ENCODE results near the gene ISG15. TPM values are rescaled to one million over a fixed set of nuclear protein-coding genes. Genes with fewer than 3 reads are reported as not detected.
A peak's percentile ranks its signal among the peaks of the same experiment; 100 is the strongest.

ISG15 gene
- total RNA-seq, 4 donors from 2014 or later, result 17.0 to 91.6 (median 40.1) TPM

DNA sequence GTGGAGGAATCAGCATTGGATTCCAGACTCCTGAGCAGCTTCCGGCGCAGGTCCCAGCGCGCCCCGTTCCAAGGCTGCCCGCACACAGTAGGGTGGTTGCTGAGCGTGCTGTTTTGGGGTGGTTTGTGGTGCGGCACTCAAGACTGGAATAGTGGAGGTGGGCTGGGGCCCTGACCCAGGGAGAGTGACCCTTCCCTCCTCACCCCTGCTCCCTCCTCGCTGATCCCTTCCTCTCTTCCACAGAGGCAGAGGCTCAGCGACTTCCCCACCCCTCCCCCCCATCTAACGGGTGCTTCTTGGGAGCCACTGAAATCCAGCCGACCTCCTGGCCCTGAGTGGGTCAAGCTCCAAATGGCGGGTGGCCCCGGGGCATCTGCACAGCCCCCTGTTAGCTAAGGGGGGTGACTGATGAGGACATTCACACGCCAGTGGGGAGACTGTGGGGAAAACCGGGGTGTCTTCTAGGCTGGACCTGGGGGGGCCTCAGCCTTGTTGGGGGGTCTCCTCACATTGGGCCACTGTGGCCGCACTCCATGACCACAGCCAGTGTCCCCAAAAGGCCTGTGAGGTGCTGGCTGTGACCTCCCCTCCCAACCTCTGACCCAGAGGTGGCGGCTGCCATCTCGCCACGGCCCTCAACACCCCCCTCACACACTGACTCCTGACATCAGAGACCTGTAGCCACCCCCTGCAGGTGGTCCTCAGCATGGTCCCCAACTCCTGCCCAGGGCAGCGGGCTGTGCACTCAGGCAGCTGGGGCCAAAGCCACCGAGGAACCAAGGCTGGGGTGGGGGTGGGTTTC lies 9.5 kb upstream of the ISG15 start:
- Histone ChIP-seq H3K27ac (no peak overlapping the region), H3K36me3 (no peaks in the 10 kb centered on the region), H3K4me3 (no peak overlapping the region), H3K9me3 (no peaks in the 10 kb centered on the region), H3K27me3 (peaks cover 0 to 15% of the 10 kb centered on the region in 2 donors), H3K4me1 (peaks cover 3 to 61% (median 28%) of the 10 kb centered on the region in 4 donors)
- TF ChIP-seq, protein P1, sequence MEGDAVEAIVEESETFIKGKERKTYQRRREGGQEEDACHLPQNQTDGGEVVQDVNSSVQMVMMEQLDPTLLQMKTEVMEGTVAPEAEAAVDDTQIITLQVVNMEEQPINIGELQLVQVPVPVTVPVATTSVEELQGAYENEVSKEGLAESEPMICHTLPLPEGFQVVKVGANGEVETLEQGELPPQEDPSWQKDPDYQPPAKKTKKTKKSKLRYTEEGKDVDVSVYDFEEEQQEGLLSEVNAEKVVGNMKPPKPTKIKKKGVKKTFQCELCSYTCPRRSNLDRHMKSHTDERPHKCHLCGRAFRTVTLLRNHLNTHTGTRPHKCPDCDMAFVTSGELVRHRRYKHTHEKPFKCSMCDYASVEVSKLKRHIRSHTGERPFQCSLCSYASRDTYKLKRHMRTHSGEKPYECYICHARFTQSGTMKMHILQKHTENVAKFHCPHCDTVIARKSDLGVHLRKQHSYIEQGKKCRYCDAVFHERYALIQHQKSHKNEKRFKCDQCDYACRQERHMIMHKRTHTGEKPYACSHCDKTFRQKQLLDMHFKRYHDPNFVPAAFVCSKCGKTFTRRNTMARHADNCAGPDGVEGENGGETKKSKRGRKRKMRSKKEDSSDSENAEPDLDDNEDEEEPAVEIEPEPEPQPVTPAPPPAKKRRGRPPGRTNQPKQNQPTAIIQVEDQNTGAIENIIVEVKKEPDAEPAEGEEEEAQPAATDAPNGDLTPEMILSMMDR (IDR thresholded peaks at IDR 0.05), result no peak
- peak in 1 of 3 donors; percentile 45 for DNase-seq

DNA sequence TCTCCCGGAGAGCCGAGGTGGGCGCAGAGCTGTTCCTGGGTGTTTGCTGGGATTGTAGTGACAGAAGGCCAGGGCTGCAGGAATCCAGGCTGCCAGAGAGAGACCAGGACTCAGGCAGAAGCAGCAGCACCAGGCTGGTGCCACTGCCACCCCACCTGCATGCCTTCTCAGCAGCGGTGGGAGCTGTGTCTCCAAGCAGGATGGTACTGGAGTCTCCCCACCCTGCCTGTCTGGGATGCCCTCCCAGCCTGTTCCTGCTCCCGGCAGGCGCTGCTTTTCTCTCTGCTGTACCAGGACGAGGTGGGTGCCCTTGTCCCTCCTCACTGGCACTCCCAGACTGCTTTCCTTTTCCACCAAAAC lies 8.9 kb upstream of the ISG15 start:
- no peak for TF ChIP-seq POLR2A (IDR thresholded peaks at IDR 0.05)
- TF ChIP-seq, protein P1 (IDR thresholded peaks at IDR 0.05), result no peak
- Histone ChIP-seq H3K27me3 (peaks cover 0 to 9% of the 10 kb centered on the region in 2 donors), H3K9me3 (no peaks in the 10 kb centered on the region), H3K4me3 (peak overlapping the region in 1 of 4 donors; percentile 48), H3K36me3 (no peaks in the 10 kb centered on the region), H3K4me1 (peaks cover 3 to 56% (median 23%) of the 10 kb centered on the region in 4 donors), H3K27ac (no peak overlapping the region)
- peak in 1 of 3 donors; percentile 46 for DNase-seq

DNA sequence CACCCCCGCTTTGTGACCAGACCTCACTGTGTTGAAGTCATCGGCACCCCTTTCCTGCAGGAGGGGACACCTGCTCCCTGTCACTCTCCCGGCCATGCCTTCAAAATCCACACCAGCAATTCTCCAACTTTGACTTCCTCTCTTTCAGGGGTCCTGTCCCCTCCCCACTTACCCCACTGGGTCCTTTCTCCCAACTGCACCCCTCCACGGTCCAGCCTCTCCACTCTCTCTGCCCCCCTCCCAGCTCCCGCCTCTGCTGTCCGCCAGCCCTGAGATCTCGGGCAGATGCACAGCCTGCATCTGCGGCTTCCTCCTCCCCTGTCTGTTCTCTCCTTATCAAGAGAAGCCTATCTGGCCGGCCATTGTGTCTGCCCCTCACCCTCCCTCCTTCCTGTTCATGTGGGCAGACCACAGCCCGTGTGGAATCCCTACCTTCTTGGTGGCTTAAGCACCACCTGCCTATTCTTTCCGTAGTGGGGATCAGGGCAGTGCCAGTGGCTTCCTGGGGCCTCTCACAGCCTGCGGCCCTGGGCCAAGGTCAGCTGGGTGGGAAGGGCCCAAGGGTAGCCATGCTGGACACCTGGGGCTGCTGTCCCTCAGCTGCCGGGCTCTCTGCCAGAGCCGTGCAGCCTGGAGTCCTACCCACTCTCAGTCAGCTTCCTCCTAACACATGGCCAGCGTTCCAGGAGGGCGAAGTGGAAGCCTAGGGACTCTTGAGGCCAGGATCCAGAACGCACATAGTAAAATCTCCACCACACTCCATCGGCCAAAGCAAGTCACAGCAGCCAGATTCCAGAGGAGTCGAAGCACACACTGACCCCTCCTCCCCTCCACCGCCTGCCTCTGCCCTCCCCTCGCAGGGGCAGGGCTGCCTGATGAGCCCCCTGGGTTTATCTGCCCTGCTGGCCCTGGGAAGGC lies 8.3 kb upstream of the ISG15 start:
- H3K27me3 ChIP-seq, result peaks cover 0 to 2% of the 10 kb centered on the region in 2 donors
- H3K4me3 ChIP-seq, result peak overlapping the region in 2 of 4 donors; percentile 48 to 51
- H3K4me1 ChIP-seq, result peaks cover 3 to 51% (median 18%) of the 10 kb centered on the region in 4 donors
- no peaks in the 10 kb centered on the region for H3K9me3 ChIP-seq
- TF ChIP-seq POLR2A (IDR thresholded peaks at IDR 0.05), result peak in 1 of 2 donors; percentile 7
- TF ChIP-seq, protein P1 (IDR thresholded peaks at IDR 0.05), result no peak
- peak in 1 of 3 donors; percentile 68 for DNase-seq
- H3K27ac ChIP-seq, result peak overlapping the region in 3 of 4 donors; percentile 63 to 96 (median 88)
- H3K36me3 ChIP-seq, result no peaks in the 10 kb centered on the region

DNA sequence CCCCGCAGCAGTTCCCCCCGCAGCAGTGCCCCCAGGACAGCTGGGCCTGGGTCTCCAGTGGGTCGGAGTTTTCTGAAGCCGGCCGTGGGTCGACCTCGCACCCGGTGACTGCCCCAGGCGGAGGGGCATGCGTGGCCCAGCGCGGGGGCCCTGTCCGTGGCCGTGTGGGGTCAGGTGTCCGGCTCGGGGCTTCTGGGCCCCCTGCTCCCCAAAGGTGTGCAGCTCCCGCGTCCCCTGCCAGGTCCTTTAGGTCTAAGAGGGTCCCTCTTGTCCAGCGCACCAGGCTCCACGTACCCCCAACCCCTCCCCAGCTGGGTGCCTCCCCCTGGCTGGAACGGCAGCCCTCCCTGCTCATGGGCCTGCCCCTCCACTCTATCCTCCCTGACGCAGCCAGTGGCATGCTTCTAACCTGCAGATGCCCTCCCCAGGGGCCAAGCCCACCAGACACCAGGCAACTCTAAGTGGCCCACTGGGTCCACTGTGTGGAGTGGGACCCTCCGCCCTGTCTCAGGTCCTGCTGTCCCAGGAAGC lies 7.5 kb upstream of the ISG15 start:
- Histone ChIP-seq H3K36me3 (no peaks in the 10 kb centered on the region), H3K27ac (peak overlapping the region in 3 of 4 donors; percentile 63 to 96 (median 88)), H3K4me3 (peak overlapping the region in 2 of 4 donors; percentile 48 to 51), H3K9me3 (no peaks in the 10 kb centered on the region), H3K27me3 (no peaks in the 10 kb centered on the region), H3K4me1 (peaks cover 3 to 43% (median 14%) of the 10 kb centered on the region in 4 donors)
- no peak for TF ChIP-seq POLR2A (IDR thresholded peaks at IDR 0.05)
- TF ChIP-seq, protein P1 (IDR thresholded peaks at IDR 0.05), result no peak
- peak in 1 of 3 donors; percentile 46 for DNase-seq

Data from Peyer's patch (tissue), 4 donors.